Measurements from ENCODE around the gene ZDHHC19.
"Not testable (repeated sequence)": the region's sequence is repeated elsewhere in the genome, so short reads cannot be mapped to it uniquely, and the experiment has no call there.

Gene ZDHHC19

DNA sequence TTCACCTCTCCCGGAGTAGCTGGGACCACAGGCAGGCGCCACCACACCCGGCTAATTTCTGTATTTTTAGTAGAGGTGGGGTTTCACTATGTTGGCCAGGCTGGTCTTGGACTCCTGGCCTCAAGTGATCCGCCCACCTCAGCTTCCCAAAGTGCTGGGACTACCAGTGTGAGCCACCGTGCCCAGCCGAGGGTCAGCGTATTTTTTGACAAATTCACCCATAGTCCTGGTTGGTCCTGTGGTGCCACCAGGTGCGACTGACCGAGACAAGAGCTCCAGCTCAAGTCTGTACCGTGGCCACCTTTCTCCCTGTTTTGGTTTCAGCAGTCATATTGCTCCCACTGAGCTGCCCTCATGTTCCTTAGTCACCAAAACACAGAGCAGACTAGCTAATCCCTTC, 13.9 kb upstream of the ZDHHC19 start:
- no peak for DNase-seq (ENCODE audit: low read depth, low spot score)

DNA sequence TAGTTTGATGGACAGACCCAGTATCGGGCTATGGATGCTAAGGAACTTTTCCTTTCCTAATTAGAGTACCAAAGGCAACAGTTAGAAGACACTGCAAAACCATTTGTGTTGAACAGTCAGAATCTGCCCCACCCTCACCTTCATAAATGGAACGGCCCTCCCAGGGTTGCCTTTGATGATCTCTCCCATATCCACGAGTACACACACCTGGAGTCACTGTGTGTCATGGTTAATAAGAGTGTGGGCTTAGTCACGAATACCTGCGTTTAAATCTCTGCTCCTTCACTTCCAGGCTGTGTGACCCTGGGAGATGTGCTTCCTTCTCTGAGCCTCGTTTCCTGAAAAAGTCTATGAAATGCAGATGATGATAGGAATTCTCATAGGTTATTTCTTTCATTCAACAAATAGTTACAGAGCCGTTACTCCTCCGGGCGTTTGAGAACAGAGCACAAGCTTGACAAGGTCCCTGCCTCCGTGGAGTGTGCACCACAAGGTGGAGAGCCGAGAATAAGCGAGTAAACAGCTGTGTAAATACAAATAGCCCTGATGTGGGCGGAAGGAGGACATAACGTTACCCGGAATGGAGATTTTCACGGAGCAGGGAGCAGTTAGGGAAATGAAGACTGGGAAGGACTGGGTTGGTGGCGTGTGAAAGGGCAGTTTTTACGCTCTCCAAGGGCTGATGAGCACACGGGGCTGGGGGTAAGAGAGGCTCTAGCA, 11.8 kb upstream of the ZDHHC19 start:
- DNase-seq (ENCODE audit: low read depth, low spot score): no peak

- no peak for DNase-seq (ENCODE audit: low read depth, low spot score)
Measured at GRCh38 chr3:196220991-196221390, 9.8 kb upstream of the ZDHHC19 start.

GRCh38 chr3:196220587-196220986, 9.4 kb upstream of the ZDHHC19 start:
- no peak for DNase-seq (ENCODE audit: low read depth, low spot score)

- DNase-seq (ENCODE audit: low read depth, low spot score): no peak
Measured at GRCh38 chr3:196219970-196220311, 8.7 kb upstream of the ZDHHC19 start.

DNA sequence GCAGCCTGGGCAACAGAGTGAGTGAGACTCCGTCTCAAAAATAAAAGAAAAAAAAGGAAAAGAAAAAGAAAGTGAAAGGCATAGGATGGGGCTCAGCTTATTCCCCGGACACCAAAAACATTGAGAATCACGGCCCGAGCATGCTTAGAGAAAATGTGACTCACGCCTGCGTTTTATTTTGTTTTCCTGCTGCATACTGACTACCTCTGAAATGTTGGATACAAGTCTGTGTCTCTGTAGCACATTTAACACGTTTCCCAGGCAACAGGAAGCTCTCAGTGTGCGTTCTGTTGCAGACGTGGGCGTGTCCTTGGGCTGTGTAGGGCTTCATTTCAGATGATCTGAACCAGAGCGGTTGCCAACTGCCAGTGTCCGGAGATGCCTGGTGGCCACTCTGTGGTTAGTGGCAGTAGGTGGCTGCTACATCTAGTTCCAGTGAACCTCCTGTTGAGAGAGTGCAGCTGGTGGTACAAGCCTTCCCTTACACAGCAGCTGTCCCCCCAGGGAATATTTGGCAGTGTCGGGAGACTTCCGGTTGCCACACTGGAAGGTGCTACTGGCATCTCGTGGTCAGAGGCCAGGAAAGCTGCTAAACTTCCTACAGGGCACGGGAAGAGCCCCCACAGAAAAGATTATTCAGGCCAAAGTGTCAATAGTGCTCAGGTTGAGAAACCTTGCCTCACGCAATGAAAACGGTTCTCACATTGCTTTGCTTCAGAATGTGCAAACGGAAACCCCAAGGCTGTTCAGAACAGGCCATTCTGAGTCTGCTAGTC, 8.2 kb upstream of the ZDHHC19 start:
- peak; percentile 77 for DNase-seq (ENCODE audit: low read depth, low spot score)

- DNase-seq (ENCODE audit: low read depth, low spot score): no peak
Measured at GRCh38 chr3:196218155-196218712, 7.0 kb upstream of the ZDHHC19 start.

GRCh38 chr3:196217307-196218154, 6.3 kb upstream of the ZDHHC19 start:
- DNase-seq (ENCODE audit: low read depth, low spot score): no peak

DNA sequence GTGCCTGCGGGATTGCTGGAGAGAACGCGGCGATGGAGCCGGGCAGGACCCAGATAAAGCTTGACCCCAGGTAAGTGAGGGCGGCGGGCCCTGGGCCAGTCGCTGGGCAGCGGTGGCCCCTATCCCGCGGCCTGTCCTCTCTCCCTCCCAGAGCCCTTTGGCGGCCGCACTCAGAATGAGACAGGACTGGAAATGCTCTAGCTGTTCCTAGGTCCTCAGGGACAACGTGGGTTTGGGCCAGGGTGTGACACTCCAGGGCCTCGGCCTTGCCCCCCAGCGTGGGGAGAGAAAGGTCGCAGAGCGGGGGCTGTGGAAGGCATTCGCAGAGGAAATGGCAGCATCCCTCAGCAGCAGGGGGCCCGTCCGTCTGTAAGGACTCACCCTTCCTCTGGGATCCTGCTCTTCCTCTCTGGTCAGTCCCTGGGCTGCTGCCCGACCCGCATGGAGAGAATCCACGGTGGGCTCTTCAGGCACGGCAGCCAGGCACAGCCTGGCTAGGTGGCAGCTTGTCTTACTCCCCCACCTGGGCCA, 5.5 kb upstream of the ZDHHC19 start:
- DNase-seq (ENCODE audit: low read depth, low spot score): no peak

DNA sequence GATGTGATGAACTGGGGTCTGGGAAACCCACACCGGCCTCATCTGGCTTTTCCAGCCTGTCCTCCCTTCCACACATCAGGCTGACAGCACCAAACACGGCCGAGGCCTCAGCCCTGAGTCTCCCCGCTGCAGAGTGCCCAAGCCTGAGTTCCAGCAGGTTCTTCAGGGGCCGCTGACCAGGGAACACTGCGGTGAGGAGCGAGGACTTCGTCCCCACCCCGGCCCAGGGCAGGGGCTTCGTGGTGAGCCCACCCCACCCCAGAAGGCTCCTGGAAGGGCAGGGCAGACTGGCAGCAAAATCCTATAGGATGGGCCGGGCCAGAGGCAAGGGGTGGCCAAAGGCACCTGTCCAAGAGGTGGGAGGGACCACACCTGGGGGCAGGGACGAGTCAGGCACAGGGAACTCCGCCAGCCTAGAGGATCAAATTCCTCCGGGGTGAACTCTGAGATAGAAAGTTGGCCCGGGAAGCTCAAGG, 4.9 kb upstream of the ZDHHC19 start, which contains the start of gene SLC51A:
Gene SLC51A (plus strand): TSS at position 446 of the 476 bp plus-strand sequence. CDS start 179 bp downstream, outside the sequence.
- no peak for DNase-seq (ENCODE audit: low read depth, low spot score)

GRCh38 chr3:196215493-196216020, 4.4 kb upstream of the ZDHHC19 start:
- no peak for DNase-seq (ENCODE audit: low read depth, low spot score)

GRCh38 chr3:196214783-196215441, 3.7 kb upstream of the ZDHHC19 start:
- no peak for DNase-seq (ENCODE audit: low read depth, low spot score)

GRCh38 chr3:196209944-196210672, 1.1 kb downstream of the ZDHHC19 start:
- DNase-seq (ENCODE audit: low read depth, low spot score): not testable (repeated sequence)

GRCh38 chr3:196208942-196209695, 2.1 kb downstream of the ZDHHC19 start:
- DNase-seq (ENCODE audit: low read depth, low spot score): no peak

DNA sequence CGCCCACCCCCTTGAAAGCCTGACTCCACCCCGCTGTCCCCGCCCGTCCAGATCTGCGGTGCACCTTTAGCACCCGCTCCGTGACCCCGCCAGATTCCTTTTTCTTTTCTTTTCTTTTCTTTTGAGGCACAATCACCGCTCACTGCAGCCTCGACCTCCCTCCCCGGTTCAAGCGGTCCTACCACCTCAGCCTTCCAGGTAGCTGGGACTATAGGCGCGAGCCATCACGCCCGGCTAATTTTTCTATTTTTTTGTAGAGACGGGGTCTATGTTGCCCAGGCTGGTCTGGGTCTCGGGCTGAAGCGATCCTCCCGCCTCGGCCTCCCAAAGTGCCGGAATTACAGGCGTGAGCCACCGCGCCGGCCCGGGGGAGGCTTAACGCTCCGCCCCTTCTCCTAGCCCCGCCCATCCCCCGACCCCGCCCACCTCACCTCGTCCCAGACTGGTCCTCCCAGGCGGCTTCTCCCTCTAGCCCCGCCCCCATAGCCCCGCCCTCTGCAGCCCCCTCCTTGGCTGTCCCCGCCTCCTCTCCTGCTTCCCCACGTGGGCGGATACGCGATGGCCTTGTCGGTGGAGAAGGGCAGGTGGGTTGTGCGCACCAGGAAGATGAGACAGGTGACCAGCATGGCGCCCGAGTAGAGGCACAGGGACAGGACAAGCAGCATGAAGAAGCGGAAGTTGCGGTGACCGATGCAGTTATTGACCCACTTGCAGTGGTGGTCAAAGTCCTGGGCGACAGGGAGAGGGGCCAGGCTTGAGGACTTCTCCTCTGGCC, 3.2 kb downstream of the ZDHHC19 start:
- DNase-seq (ENCODE audit: low read depth, low spot score): no peak

- no peak for DNase-seq (ENCODE audit: low read depth, low spot score)
Measured at GRCh38 chr3:196207159-196207832, 3.9 kb downstream of the ZDHHC19 start.

GRCh38 chr3:196205442-196206205, 5.6 kb downstream of the ZDHHC19 start:
- not testable (repeated sequence) for DNase-seq (ENCODE audit: low read depth, low spot score)

Data from smooth muscle cell of the brain vasculature (primary cell).